H54 (cell line): ENCODE measurements around the gene HES4.
A peak's percentile ranks its signal among the peaks of the same experiment; 100 is the strongest.

Experiments used
- DNase-seq: peaks from one replicate; pipeline ENCODE4 v3.0.0; 2011; ENCODE audit warnings: low spot score, mixed read lengths; ENCODE audit not compliant: insufficient read length
- FAIRE-seq: peaks from 3 replicates; lab custom pipeline; 2011; peaks lifted over from hg19 to GRCh38; lab: Jason Lieb, UNC
- POLR2A ChIP-seq: IDR thresholded peaks from 2 replicates; pipeline ENCODE4 v1.6.1; 2011; ENCODE audit warnings: low read depth, mild to moderate bottlenecking, low read length

HES4 gene

GRCh38 chr1:999725-1000356 lies at the start of gene HES4:
Gene HES4 (minus strand): TSS chr1:1000097. CDS start chr1:999973, 124 bp downstream.
- DNase-seq (peak; percentile 81), FAIRE-seq (no peak)
- TF ChIP-seq POLR2A = peak; percentile 94

DNA sequence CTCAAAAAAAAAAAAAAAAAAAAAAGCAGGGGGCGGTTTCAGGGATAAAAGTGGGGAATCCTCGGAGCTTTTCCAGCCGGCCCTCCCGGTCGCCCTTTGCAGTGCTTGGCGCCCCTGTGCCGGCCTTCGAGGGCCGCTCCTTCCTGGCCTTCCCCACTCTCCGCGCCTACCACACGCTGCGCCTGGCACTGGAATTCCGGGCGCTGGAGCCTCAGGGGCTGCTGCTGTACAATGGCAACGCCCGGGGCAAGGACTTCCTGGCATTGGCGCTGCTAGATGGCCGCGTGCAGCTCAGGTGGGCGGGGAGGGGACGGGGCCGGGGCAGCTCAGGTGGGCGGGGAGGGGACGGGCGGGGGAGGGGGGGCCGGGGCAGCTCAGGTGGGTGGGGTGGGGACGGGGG lies 48.9 kb upstream of the HES4 start:
- FAIRE-seq = no peak
- DNase-seq = no peak
- no peak for TF ChIP-seq POLR2A

DNA sequence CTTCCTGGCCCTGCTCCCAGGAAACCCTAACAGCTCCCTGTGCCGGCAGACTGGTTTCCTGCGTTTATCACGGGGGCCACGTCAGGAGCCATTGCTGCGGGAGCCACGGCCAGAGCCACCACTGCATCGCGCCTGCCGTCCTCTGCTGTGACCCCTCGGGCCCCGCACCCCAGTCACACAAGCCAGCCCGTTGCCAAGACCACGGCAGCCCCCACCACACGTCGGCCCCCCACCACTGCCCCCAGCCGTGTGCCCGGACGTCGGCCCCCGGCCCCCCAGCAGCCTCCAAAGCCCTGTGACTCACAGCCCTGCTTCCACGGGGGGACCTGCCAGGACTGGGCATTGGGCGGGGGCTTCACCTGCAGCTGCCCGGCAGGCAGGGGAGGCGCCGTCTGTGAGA lies 48.1 kb upstream of the HES4 start:
- no peak for TF ChIP-seq POLR2A
- DNase-seq (no peak), FAIRE-seq (no peak)

DNA sequence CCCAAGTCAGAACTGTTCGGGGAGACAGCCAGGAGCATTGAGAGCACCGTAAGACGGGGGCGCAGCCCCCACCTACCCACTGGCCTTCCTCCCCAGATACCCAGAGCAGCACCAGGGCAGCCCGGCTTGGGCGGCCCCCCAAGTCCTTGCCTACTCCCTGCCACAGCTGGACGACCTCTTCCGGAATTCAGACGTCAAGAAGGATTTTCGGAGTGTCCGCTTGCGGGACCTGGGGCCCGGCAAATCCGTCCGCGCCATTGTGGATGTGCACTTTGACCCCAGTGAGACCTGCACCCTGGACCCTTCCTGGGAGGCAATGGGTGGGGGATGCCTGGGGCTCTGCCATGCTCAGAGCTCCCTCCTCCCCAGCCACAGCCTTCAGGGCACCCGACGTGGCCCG lies 47.5 kb upstream of the HES4 start:
- DNase-seq (no peak), FAIRE-seq (no peak)
- TF ChIP-seq POLR2A = no peak

DNA sequence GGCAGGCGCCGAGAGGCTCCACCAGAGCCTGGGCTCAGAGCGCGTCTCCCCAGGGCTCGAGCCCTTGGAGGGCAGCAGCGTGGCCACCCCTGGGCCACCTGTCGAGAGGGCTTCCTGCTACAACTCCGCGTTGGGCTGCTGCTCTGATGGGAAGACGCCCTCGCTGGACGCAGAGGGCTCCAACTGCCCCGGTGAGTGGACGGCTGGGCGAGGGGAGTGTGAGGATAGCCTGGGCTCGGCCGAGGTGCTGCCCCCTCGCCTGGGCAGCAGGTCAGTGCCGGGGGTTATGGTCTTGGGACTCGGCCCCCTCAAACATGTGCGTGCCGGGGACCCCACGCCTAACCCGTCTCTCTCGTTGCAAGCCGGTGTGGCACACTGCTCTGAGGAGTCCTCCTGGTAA lies 46.9 kb upstream of the HES4 start:
- DNase-seq (no peak), FAIRE-seq (no peak)
- no peak for TF ChIP-seq POLR2A

GRCh38 chr1:1046243-1046642 lies 46.3 kb upstream of the HES4 start:
- TF ChIP-seq POLR2A = no peak
- FAIRE-seq (no peak), DNase-seq (no peak)

DNA sequence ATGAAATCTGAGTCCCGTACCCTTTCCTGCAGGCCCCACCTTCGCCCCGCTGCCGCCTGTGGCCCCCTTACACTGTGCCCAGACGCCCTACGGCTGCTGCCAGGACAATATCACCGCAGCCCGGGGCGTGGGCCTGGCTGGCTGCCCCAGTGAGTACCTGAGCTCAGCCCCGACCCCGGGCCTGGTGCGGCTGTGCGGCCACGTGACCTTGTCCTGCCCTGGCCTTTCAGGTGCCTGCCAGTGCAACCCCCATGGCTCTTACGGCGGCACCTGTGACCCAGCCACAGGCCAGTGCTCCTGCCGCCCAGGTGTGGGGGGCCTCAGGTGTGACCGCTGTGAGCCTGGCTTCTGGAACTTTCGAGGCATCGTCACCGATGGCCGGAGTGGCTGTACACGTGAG lies 45.2 kb upstream of the HES4 start:
- FAIRE-seq (no peak), DNase-seq (no peak)
- no peak for TF ChIP-seq POLR2A

GRCh38 chr1:1044455-1045078 lies 44.7 kb upstream of the HES4 start:
- TF ChIP-seq POLR2A = no peak
- FAIRE-seq = no peak
- no peak for DNase-seq

GRCh38 chr1:1043921-1044320 lies 44.0 kb upstream of the HES4 start:
- FAIRE-seq = no peak
- TF ChIP-seq POLR2A = no peak
- DNase-seq = no peak

- DNase-seq (no peak), FAIRE-seq (no peak)
- no peak for TF ChIP-seq POLR2A
Observed at GRCh38 chr1:1043411-1043810, 43.5 kb upstream of the HES4 start.

GRCh38 chr1:1042835-1043234 lies 42.9 kb upstream of the HES4 start:
- no peak for TF ChIP-seq POLR2A
- FAIRE-seq = no peak
- no peak for DNase-seq

GRCh38 chr1:1041873-1042272 lies 42.0 kb upstream of the HES4 start:
- DNase-seq (no peak), FAIRE-seq (no peak)
- TF ChIP-seq POLR2A = no peak

- DNase-seq (no peak), FAIRE-seq (no peak)
- TF ChIP-seq POLR2A = no peak
Observed at GRCh38 chr1:1041092-1041523, 41.2 kb upstream of the HES4 start.

DNA sequence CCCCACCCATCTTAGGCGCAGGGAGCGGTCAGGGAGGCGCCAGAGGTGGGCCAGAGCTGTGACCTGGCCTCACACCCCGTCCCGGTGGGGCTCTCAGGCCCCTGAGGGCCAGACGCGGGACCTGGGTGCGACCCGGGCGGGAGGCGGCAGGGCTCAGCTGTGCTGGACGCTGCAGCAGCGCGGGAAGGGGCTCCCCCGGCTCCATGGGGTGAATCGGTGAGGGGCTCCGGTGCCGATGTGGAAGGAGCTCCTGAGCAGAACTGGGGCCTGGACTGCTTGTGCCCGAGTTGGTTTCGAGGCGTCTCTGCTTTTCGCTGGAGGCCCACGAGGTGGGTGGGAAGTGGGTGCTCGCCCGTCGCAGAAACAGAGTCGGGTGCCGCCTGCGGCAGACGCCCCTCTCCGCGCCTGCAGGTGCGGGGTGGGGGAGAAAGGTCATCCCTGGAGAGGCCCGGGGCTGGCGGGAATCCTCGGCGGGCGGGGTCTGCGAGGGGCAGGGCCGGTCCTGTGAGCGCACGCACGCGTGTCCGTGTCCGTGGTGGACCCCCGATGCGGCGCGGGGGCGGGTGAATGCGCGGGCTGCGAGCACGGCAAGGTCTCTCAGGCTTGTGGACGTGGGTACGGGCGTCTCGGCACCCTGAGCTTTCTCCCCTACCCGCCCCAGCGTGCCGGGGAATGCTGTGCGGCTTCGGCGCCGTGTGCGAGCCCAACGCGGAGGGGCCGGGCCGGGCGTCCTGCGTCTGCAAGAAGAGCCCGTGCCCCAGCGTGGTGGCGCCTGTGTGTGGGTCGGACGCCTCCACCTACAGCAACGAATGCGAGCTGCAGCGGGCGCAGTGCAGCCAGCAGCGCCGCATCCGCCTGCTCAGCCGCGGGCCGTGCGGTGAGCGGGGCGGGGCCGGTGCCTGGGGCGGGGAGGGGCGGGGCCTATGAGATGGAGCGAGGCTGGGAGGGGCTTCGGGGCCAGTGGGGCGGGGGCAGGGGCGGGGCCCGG lies 40.4 kb upstream of the HES4 start:
- FAIRE-seq (no peak), DNase-seq (no peak)
- TF ChIP-seq POLR2A = no peak
